Left lung (tissue), 10 donors: ENCODE data around the gene TMEM98. TPM values are rescaled to one million over a fixed set of nuclear protein-coding genes. Genes with fewer than 3 reads are reported as not detected.

Experiments used
- ATAC-seq: fragments of 200-7000 bp; cut with Tn5 transposase; one replicate; pipeline ENCODE4 v1.9.1; 2020; ENCODE audit warnings: moderate library complexity
- DNase-seq, 4 donors: peaks; one replicate each; pipeline ENCODE4 v3.0.0-alpha.2; 2013 to 2020
- H3K27ac ChIP-seq, 2 donors: fragments of 200-600 bp; sonication (generic) in 1 of 2; one replicate each; pipeline versions ENCODE4 v1.5.0 to v1.8.0; 2020 to 2021
- H3K27me3 ChIP-seq, 2 donors: fragments of 200-600 bp; sonication (generic) in 1 of 2; one replicate each; pipeline versions ENCODE4 v1.5.0 to v1.8.0; 2020 to 2021
- H3K36me3 ChIP-seq, 2 donors: fragments of 200-600 bp; sonication (generic) in 1 of 2; one replicate each; pipeline versions ENCODE4 v1.5.0 to v1.8.0; 2020 to 2021
- H3K4me1 ChIP-seq, 2 donors: fragments of 200-600 bp; one replicate each; pipeline ENCODE4 v1.8.0; 2021
- H3K4me3 ChIP-seq, 2 donors: fragments of 200-600 bp; sonication (generic) in 1 of 2; one replicate each; pipeline versions ENCODE4 v1.5.0 to v1.8.0; 2020 to 2021; ENCODE audit warnings: mild to moderate bottlenecking in 1 of 2
- H3K9me3 ChIP-seq, 2 donors: fragments of 200-600 bp; sonication (generic) in 1 of 2; one replicate each; pipeline versions ENCODE4 v1.5.0 to v1.8.0; 2020 to 2021
- intact Hi-C, 2 donors: fragments of 100-400 bp; cut with DNase I; formaldehyde crosslinking; loops; one replicate each; pipeline versions ENCODE4 v1.11.2 to v1.14.2; 2022
- polyA plus RNA-seq, 6 donors: library from polyadenylated mRNA; unstranded; fragments of 120-200 nt; gene quantifications; one replicate each; pipeline ENCODE4 v1.2.1, GENCODE V29; 2013; ENCODE audit not compliant: insufficient read length in 6 of 6
- total RNA-seq, 2 donors: library from RNA; stranded (reverse); fragmentation: NEBNext Ultra II Directional; extraction: Animal tissue kit (Norgen Biotek cat#: 25700); gene quantifications; one replicate each; pipeline ENCODE4 v1.2.1, GENCODE V29; 2021
- TF ChIP-seq, protein P1 (sequence below), 2 donors: fragments of 200-600 bp; sonication (generic) in 1 of 2; IDR thresholded peaks; one replicate each; pipeline versions ENCODE4 v1.5.0 to v1.8.0; 2021; ENCODE audit warnings: antibody characterized with exemption in 2 of 2
- donor health status: DM: no; HTN: yes; CAD: no.
- donor health status: DM: no; HTN: no; CAD: no.

TMEM98 gene
- total and polyA plus RNA-seq, 8 donors = 57.1 to 313 (median 267) TPM

DNA sequence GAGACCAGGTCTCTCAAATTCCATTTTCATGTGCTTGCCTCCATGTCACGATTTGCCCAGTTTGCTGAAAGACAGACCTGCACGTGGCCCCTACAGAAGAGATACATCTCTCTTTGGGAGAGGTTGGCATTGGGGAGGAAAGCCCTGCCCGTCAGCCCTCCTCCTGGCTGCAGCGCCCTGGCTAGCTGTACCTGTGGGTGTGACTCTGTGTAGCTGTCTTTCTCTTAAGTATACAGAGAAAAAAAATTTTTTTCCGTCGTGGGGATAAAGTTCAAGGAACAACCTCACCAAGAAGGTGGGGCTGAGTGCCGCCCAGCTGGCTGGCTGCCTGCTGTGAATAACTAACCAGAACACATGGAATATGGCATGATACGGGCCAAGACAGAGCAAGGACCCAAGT lies 26.5 kb downstream of the TMEM98 start:
- TF ChIP-seq, protein P1, sequence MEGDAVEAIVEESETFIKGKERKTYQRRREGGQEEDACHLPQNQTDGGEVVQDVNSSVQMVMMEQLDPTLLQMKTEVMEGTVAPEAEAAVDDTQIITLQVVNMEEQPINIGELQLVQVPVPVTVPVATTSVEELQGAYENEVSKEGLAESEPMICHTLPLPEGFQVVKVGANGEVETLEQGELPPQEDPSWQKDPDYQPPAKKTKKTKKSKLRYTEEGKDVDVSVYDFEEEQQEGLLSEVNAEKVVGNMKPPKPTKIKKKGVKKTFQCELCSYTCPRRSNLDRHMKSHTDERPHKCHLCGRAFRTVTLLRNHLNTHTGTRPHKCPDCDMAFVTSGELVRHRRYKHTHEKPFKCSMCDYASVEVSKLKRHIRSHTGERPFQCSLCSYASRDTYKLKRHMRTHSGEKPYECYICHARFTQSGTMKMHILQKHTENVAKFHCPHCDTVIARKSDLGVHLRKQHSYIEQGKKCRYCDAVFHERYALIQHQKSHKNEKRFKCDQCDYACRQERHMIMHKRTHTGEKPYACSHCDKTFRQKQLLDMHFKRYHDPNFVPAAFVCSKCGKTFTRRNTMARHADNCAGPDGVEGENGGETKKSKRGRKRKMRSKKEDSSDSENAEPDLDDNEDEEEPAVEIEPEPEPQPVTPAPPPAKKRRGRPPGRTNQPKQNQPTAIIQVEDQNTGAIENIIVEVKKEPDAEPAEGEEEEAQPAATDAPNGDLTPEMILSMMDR (IDR thresholded peaks at IDR 0.05) = no peak
- peak in 2 of 4 donors; percentile 32 to 76 for DNase-seq

DNA sequence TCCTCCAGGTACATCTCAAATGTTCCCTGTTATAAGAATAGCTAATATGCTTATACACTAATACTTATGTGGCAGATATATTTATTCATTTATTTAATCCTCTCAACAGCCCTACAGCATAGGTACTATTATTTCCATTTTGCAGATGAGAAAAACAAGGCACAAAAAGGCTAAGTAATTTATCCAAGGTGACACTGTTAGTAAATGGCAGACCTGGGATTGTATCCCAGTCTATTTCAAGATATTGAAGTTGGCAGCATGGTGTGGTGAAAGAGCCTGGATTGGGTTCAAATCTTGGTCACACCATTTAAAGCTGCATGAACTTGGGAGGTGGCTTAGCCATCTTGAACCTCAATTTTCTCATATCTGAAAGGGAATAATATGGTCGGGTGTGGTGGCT lies 27.2 kb downstream of the TMEM98 start:
- TF ChIP-seq, protein P1 (IDR thresholded peaks at IDR 0.05) = no peak
- H3K4me1 ChIP-seq = no peaks in the 10 kb centered on the region
- no peak overlapping the region for H3K4me3 ChIP-seq
- no peaks in the 10 kb centered on the region for H3K9me3 ChIP-seq
- DNase-seq = no peak
- peaks cover 0 to 14% of the 10 kb centered on the region in 2 donors for H3K27me3 ChIP-seq
- no peak for ATAC-seq
- H3K27ac ChIP-seq = no peak overlapping the region
- no peaks in the 10 kb centered on the region for H3K36me3 ChIP-seq
- intact Hi-C loops = no loop called here

More for the DNA sequence above, 26.5 kb downstream of the TMEM98 start:
- H3K27ac ChIP-seq = no peak overlapping the region
- no peak overlapping the region for H3K4me3 ChIP-seq
- H3K4me1 ChIP-seq = no peaks in the 10 kb centered on the region
- H3K27me3 ChIP-seq = peaks cover 0 to 14% of the 10 kb centered on the region in 2 donors
- H3K9me3 ChIP-seq = no peaks in the 10 kb centered on the region
- intact Hi-C loops = no loop called here
- H3K36me3 ChIP-seq = no peaks in the 10 kb centered on the region
- ATAC-seq = peak; percentile 84

DNA sequence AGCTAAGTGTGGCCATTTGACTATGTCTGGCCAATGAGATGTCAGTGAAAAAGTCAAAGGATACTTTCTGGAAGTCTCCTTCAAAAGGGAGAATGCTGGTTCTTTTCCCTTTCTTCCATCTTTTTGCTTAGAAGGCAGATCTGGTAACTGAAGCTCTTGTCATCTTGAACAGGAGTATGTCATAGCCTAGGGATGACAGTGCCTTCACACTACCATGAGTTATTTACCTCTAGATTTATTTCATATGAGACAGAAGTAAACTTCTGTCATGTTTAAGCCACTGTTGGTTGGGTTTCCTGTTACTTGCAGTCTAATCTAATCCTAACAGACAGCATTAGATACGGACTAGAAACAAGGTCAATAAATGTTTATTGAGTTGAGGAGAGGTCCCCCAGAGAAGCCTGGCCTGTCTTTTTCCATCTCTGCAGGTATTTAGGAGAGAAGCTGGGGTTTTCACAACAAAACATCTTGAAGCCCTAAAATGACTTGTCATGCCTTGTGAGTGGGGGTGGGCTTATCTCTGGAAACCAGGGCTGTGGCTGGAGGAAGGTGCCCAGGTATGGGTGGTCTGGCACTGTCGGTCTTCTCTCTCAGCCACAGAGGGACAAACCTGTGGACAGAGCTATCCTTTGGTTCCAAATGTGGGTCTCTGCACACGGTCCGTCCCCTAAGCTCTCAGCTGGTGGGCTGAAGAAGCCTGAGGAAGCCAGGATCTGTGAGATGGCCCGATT lies 28.5 kb downstream of the TMEM98 start:
- no peak overlapping the region for H3K4me3 ChIP-seq
- no peaks in the 10 kb centered on the region for H3K4me1 ChIP-seq
- ATAC-seq (no peak), DNase-seq (no peak)
- TF ChIP-seq, protein P1 (IDR thresholded peaks at IDR 0.05) = no peak
- intact Hi-C loops = no loop called here
- no peaks in the 10 kb centered on the region for H3K36me3 ChIP-seq
- no peaks in the 10 kb centered on the region for H3K9me3 ChIP-seq
- H3K27ac ChIP-seq = no peak overlapping the region
- peaks cover 0 to 19% of the 10 kb centered on the region in 2 donors for H3K27me3 ChIP-seq

DNA sequence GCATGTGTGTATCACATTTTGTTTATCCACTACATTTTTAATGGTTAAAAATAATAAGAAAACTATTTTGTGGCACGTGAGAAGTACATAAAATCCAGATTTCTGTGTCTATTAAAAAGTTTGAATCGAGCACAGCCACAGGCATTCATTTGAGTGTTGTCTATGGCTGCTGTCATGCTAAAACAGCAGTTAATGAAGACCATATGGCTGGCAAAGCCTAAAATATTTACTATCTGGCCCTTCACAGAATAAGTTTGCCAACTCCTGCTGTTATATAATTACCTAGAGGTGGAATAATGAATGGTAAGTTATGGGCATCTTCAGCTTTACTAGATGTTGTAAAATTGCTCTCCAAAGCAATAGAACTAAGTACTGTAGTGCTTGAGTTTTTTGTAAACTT lies 30.5 kb downstream of the TMEM98 start:
- H3K36me3 ChIP-seq = no peaks in the 10 kb centered on the region
- H3K9me3 ChIP-seq = no peaks in the 10 kb centered on the region
- intact Hi-C loops = no loop called here
- no peak overlapping the region for H3K4me3 ChIP-seq
- no peaks in the 10 kb centered on the region for H3K4me1 ChIP-seq
- no peak overlapping the region for H3K27ac ChIP-seq
- H3K27me3 ChIP-seq = peaks cover 0 to 19% of the 10 kb centered on the region in 2 donors
- ATAC-seq (peak; percentile 49), DNase-seq (no peak)
- TF ChIP-seq, protein P1 (IDR thresholded peaks at IDR 0.05) = no peak

DNA sequence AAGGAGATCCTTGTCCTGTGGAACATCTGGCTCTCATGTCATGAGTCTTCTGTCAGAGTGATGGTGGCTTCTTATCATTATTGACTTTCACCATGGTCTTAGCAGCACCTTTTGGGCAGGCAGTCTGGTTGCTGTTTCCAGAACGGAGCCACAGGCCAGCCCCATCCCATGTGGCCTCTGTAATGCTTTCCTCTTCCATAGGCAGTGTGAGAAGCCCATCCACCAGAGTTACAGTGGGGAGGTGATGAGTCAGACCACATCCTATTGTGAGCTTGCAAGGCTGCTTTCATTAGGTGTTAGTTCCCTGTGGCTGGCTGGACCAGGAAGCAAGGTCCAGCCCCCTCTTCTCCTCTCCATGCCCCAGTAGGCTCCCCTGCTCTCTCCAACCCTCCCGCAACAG lies 32.9 kb downstream of the TMEM98 start:
- DNase-seq = no peak
- intact Hi-C loops = no loop called here
- no peak for ATAC-seq
- TF ChIP-seq, protein P1 (IDR thresholded peaks at IDR 0.05) = no peak
- H3K27ac ChIP-seq = no peak overlapping the region
- no peaks in the 10 kb centered on the region for H3K36me3 ChIP-seq
- no peak overlapping the region for H3K4me3 ChIP-seq
- H3K4me1 ChIP-seq = no peaks in the 10 kb centered on the region
- H3K27me3 ChIP-seq = peaks cover 0 to 13% of the 10 kb centered on the region in 2 donors
- H3K9me3 ChIP-seq = no peaks in the 10 kb centered on the region
